H7 (cell line): ENCODE data around the gene SLC6A11. TPM values are rescaled to one million over a fixed set of nuclear protein-coding genes. Genes with fewer than 3 reads are reported as not detected.

Experiments used
- DNase-seq: peaks from one replicate; pipeline ENCODE4 v3.0.0; 2012
- H3K27me3 ChIP-seq: 2 replicates; pipeline ENCODE4 v1.6.0; 2011; ENCODE audit warnings: mild to moderate bottlenecking, low read length; ENCODE audit not compliant: control insufficient read depth, insufficient read depth
- H3K36me3 ChIP-seq: replicated peaks from 2 replicates; pipeline ENCODE4 v1.5.1; 2011; ENCODE audit warnings: low read length; ENCODE audit not compliant: control insufficient read depth, insufficient read depth
- H3K4me3 ChIP-seq: 2 replicates; pipeline ENCODE4 v1.5.1; 2011; ENCODE audit warnings: low read depth, mild to moderate bottlenecking, control low read depth, low read length, moderate library complexity; ENCODE audit not compliant: insufficient read depth
- total RNA-seq: library from RNA; depleted of rRNA; stranded (reverse); fragments of >200 nt; shearing (Covaris generic); gene quantifications from 2 replicates; pipeline ENCODE4 v1.2.3, GENCODE V29; 2014

Gene SLC6A11
- total RNA-seq, 1 experiment from 2014 or later: 0.24 TPM

- Histone ChIP-seq H3K27me3 (no peaks in the 10 kb centered on the region), H3K36me3 (no peaks in the 10 kb centered on the region)
- peak; percentile 95 for DNase-seq
Observed at GRCh38 chr3:10945683-10946287, 129.8 kb downstream of the SLC6A11 start.

GRCh38 chr3:10946526-10946925 lies 130.5 kb downstream of the SLC6A11 start:
- Histone ChIP-seq H3K36me3 (no peaks in the 10 kb centered on the region), H3K27me3 (no peaks in the 10 kb centered on the region), H3K4me3 (no peak overlapping the region)
- no peak for DNase-seq

More at GRCh38 chr3:10945683-10946287, 129.8 kb downstream of the SLC6A11 start:
- no peak overlapping the region for H3K4me3 ChIP-seq

DNA sequence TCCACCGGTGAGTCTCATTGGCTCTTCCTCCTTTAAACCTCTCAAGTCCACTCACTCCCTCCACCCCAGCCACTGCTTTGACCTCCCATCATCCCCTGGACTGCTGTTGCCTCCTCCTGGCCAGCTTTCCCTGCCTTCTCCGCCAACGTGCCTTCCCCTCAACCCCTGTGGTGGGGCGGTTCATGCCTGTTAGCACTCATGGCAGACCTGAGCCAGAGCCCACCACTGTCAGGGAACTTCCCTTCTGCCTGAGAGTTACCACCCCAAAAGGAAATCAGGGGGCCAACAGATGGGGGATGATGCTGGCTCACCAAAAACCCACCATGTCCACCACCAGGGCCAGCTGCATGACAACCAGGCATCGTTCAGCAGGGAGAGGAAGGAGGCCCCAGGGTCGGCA lies 132.3 kb downstream of the SLC6A11 start:
- Histone ChIP-seq H3K4me3 (no peak overlapping the region), H3K36me3 (no peaks in the 10 kb centered on the region), H3K27me3 (no peaks in the 10 kb centered on the region)
- no peak for DNase-seq

GRCh38 chr3:10949197-10949596 lies 133.2 kb downstream of the SLC6A11 start:
- Histone ChIP-seq H3K27me3 (no peaks in the 10 kb centered on the region), H3K4me3 (no peak overlapping the region), H3K36me3 (no peaks in the 10 kb centered on the region)
- no peak for DNase-seq

GRCh38 chr3:10950476-10951294 lies 134.7 kb downstream of the SLC6A11 start:
- peak; percentile 83 for DNase-seq
- Histone ChIP-seq H3K4me3 (no peak overlapping the region), H3K36me3 (no peaks in the 10 kb centered on the region), H3K27me3 (no peaks in the 10 kb centered on the region)

DNA sequence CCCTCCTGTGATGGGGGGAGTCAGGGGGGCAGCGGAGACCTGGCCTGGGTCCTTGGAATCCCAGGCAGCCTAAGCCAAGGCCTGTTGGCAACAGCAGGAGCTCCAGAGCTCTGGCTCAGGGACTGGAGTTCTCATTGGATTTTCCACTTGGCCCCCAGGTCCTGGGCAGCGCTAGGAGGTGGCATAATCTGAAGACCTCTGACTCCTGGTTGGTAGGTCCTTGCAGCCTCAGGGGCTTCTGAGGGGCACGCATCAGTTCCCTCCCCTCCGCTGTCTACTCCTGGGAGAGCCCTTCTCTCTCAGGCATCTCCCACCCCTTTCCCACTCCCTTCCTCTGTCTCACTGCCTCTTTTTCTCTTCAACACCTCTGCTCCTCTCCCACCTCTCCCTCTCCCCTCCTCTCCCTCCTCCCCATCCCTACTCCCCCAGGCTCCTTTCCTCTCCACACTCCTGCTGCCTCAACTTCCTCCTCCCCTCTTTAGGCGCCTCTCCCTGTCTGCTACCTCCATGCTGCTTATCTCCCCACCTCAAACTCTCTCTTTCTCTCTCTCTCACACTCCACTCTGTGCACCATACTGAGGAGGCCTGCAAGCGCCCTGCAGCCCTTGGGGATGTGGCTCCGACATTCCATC lies 135.4 kb downstream of the SLC6A11 start:
- H3K36me3 ChIP-seq: no peaks in the 10 kb centered on the region
- H3K4me3 ChIP-seq: no peak overlapping the region
- no peak for DNase-seq
- no peaks in the 10 kb centered on the region for H3K27me3 ChIP-seq

DNA sequence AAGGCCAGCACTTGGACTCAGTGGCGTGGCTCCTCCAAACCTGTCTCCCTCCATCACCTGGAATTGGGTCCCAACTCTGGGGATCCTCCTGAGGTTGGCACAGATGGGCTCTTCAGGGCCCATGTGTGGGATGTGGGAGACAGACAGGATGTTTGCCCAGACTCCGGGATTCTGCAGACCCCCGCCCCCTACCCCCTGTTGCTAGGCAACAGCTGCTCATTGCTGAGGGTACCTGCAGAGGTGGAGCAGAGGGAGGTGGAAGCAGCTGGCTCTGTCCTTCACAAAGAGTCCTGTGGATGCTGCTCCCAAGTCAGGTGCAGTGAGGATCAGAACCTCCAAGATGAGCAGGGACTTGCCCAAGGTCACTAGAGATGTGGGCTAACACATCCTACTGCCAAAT lies 136.5 kb downstream of the SLC6A11 start:
- no peak overlapping the region for H3K4me3 ChIP-seq
- no peaks in the 10 kb centered on the region for H3K27me3 ChIP-seq
- peak; percentile 59 for DNase-seq
- no peaks in the 10 kb centered on the region for H3K36me3 ChIP-seq

GRCh38 chr3:10954740-10955139 lies 138.7 kb downstream of the SLC6A11 start:
- Histone ChIP-seq H3K27me3 (no peaks in the 10 kb centered on the region), H3K4me3 (no peak overlapping the region), H3K36me3 (no peaks in the 10 kb centered on the region)
- DNase-seq: no peak

GRCh38 chr3:10955711-10956453 lies 139.9 kb downstream of the SLC6A11 start:
- no peak for DNase-seq
- Histone ChIP-seq H3K27me3 (no peaks in the 10 kb centered on the region), H3K36me3 (no peaks in the 10 kb centered on the region), H3K4me3 (no peak overlapping the region)

DNA sequence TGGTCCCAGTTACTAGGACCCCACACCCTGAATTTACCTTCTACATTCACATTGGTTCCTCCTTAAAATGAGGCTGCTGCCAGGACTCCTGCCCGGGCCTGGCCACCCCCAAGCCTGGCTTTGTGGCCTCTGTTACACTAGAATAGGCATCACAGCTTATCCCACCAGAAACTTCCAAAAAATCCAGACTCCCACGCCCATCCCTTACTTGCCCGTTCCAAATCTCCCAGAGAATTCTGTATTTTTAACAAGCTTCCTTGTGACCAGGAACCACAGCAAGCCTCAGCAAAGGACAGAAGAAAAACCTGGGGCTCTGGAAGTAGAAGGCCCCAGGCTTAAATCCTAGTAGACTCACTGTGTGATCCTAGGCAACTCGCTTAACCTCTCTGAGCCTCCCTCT lies 140.5 kb downstream of the SLC6A11 start:
- Histone ChIP-seq H3K4me3 (no peak overlapping the region), H3K27me3 (no peaks in the 10 kb centered on the region), H3K36me3 (no peaks in the 10 kb centered on the region)
- no peak for DNase-seq

DNA sequence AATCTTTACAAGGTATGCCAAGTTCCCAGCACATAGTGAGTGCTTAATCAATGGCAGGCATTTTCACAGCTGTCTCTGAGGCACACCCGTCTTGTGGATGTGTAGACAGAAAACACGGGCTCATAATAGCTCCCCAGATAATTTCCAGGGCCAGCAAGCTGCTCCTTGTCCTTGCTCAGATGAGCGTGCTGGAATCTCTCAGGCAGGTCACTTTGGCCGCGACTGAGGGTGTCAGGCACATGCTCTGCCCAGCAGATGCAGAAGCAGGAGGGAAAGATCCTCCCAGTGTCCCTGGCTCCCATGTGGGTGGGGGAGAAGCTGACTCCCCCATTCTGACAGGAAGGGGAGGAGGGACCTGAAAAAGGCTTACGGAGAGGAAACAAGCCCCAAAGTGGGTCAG lies 141.0 kb downstream of the SLC6A11 start:
- no peak for DNase-seq
- no peak overlapping the region for H3K4me3 ChIP-seq
- H3K36me3 ChIP-seq: no peaks in the 10 kb centered on the region
- H3K27me3 ChIP-seq: no peaks in the 10 kb centered on the region

- no peak overlapping the region for H3K4me3 ChIP-seq
- no peaks in the 10 kb centered on the region for H3K27me3 ChIP-seq
- no peaks in the 10 kb centered on the region for H3K36me3 ChIP-seq
- no peak for DNase-seq
Observed at GRCh38 chr3:10957976-10958749, 142.1 kb downstream of the SLC6A11 start.

DNA sequence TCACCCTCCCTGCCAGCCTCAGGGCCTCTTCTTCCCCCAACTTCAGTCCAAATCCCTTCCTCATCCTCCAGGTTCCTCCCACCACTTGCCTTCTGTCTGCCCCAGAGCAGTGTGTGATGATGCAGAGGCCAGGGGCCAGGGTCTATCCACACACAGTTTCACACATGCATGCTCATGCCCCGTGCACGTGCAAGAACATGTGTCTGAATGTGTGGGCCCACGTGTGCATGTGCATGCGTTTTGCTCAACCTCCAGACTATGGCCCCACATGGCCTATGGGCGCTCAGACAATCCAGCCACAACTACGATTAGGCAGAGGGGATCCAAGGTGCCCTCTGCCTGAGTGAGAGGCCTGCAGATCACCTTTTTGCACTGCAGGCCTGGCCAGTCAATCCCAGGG lies 144.2 kb downstream of the SLC6A11 start:
- Histone ChIP-seq H3K36me3 (no peaks in the 10 kb centered on the region), H3K27me3 (no peaks in the 10 kb centered on the region)
- DNase-seq: no peak

GRCh38 chr3:10961921-10962320 lies 145.9 kb downstream of the SLC6A11 start:
- H3K4me3 ChIP-seq: no peak overlapping the region
- no peaks in the 10 kb centered on the region for H3K27me3 ChIP-seq
- DNase-seq: no peak
- H3K36me3 ChIP-seq: no peaks in the 10 kb centered on the region

More for the DNA sequence above, 144.2 kb downstream of the SLC6A11 start:
- no peak overlapping the region for H3K4me3 ChIP-seq
